GM21423 (cell line): ENCODE results near the gene SCN4B.

Source experiments
- ATAC-seq: cut with Tn5 transposase; IDR thresholded peaks from one replicate; pipeline ENCODE4 v1.9.1; 2021; ENCODE audit warnings: mild to moderate bottlenecking, moderate library complexity; ENCODE audit not compliant: unreplicated experiment

The SCN4B gene

DNA sequence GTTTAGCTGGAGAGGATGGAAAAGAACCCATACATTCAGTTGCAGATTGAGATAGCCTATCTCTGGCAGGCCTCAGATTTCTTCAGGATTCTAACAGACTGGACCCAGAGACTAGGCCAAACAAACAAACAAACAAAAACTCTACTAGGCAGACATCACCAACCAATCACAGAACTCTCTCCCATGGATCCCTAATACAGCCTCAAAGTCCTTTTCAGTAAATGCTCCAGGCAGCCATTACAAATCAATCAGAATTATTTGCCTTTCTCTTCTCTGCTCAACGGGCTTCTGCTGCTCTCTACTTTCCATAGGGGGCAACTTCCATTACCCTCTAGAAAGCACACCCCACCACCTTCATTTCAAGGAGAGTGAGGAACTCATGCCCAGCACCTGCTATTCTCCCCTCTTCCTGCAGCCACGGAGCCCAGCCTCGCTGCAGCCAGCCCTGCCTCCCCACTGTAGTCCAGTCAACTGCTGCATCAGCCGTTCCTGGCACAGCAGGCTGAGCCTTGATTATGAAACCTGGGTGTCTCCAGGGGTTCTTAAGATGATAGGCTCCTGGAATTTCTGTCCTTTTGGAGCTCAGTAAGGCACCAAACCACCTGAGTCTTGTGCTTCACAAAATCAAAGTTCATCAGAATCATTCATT, 46.8 kb downstream of the SCN4B start:
- ATAC-seq: no peak

- ATAC-seq: no peak
These were observed 48.1 kb downstream of the SCN4B start for GRCh38 chr11:118104491-118104890.

DNA sequence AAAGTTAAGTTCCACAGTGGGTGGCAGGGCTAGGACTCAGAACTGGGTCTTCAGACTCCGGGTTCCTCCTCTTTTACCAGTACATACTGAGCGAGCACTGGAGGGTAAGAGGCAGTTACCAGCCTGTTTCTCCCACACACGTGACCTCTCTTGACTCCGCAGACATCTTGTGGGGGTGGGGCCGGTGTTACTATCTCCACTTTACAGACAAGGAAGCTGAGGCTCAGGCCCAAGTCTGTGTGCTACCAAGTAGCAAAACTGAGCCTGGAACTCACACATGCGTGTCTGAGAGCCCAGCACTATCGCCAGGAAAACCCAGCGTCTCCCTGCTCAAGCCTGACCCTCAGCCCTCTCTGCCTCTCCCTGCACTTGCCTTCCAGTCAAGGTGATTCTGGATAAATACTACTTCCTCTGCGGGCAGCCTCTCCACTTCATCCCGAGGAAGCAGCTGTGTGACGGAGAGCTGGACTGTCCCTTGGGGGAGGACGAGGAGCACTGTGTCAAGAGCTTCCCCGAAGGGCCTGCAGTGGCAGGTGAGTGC, 49.8 kb downstream of the SCN4B start:
- no peak for ATAC-seq

DNA sequence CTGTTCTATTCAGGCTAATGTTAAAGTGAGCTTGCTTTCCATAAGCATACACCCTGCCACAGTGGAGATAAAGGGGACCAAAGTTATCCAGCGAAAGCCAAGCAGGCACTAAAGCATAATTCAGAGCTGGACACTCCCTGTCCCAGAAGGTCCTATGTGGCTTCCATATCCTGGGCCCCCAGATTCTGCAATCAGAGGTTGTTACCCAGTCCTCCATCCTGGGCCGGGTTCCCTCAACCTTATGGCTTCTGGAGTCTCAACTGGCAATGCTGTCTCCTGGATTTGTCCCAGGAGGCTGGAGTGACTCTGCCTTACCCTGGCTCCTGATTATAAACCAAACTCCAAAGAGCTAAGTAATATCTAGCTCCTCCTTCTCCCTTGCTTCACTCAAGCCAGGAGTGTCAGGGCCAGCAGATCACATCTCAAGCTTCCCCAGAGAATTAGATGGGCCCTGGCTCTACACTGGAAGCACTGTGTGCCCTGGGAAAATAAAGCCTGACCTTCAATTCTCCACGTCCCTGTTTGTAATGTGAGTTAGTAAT, 51.9 kb downstream of the SCN4B start:
- ATAC-seq: no peak

DNA sequence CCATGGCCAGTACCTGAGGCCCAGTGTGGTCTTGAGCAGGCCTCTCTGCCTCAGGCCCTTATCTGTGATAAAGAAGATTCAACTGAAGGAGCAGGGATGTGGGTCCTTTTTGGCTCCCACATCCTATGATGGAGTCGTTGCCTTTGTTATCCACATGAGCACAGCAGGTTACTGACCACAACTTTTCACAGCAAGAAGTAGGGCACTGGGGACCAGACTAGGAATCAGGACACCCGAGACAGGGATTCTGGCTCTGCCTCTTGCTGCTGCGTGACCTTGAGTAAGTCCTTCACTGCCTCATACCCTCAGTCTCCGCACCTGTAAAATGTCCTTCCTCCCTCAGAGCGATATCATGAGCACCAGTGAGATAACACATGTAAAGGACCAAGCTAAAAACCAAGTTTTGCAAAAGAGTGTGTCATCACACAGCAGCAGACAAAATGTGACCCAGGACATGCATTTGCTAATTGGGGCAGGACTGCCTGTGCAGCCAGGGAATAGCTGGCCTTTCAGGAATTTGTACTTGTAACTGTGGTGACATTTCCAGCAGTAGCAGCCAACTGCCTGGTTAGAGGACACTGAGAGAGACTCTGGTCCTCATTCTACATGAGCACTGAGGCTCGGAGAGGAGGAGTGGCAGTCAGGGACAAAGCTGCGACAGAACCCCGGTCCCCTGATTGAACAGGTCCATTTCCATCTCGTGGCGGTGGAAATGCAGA, 52.6 kb downstream of the SCN4B start:
- ATAC-seq: no peak

- ATAC-seq: no peak
These were observed 53.4 kb downstream of the SCN4B start for GRCh38 chr11:118098996-118099837.

GRCh38 chr11:118095967-118096367, 56.7 kb downstream of the SCN4B start:
- no peak for ATAC-seq

- ATAC-seq: no peak
These were observed 57.1 kb downstream of the SCN4B start for GRCh38 chr11:118095493-118095892.

GRCh38 chr11:118092907-118093571, 59.6 kb downstream of the SCN4B start:
- ATAC-seq: no peak

GRCh38 chr11:118091690-118092089, 60.9 kb downstream of the SCN4B start:
- no peak for ATAC-seq

GRCh38 chr11:118090545-118091162, 62.0 kb downstream of the SCN4B start:
- no peak for ATAC-seq

DNA sequence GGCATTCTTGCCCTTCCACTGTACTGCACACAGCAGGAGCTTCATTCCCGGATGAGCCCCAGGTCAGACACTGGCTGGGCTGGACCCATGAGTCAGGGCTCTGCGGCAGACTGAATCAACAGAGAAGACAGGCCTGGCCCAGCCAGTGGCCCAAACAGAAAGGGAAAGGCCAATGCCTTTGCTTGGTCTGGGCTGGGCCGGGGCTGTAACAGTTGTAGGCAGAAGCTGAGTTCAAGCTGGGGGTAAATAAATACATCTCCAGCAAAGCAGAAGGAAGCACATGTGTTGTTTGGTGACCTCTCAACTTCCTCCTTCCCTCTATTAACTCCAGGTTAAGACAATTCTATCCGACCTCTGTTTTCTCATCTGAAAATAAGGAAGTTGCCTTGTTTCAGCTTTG, 64.1 kb downstream of the SCN4B start:
- ATAC-seq: no peak

GRCh38 chr11:118087931-118088330, 64.7 kb downstream of the SCN4B start:
- no peak for ATAC-seq

- no peak for ATAC-seq
These were observed 65.5 kb downstream of the SCN4B start, which contains the start of gene SMIM35 for GRCh38 chr11:118086913-118087768. Gene SMIM35 (minus strand): TSS chr11:118086963. CDS start chr11:118086757, 206 bp downstream.

DNA sequence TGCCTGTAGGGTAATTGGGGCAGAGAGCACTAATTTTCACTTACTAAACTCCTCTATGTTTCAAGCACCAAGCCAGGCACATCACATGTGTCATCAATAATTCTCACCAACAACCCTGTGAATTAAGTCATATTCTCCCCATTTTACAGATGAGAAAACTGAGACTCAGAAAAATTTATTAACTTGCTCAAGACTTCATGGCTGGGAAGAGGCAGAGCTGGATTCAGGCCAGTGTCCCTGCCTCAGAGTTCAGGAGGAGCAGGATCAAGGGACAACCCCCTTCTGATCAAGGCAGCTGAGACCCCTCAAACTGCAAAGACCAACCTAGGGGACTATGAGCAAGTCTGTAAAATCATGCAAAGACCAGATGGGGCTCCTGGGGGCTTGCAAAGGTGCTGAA, 68.0 kb downstream of the SCN4B start:
- ATAC-seq: no peak

DNA sequence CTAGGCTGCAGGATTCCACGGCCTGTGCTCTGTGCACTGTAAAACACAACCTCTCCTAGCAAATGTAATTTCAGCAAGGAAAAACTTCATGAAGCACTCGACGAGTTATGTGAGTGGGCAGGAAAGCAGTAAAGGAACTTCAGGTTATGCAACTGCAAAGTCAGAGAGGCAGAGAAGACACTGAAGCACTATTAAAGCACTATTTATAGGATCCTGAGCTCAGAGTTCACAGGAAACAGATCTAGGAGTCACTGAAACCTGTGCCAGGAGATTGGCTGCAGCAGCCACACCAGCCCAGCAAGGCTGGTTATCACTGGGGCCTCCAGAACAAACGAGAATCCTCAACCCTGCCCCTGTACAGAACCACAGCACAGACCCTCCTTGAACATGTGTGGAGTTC, 68.4 kb downstream of the SCN4B start:
- ATAC-seq: no peak
